Inflammatory macrophage (primary cell): ENCODE measurements around the gene KRT6A.
"Not testable (repeated sequence)": the region's sequence is repeated elsewhere in the genome, so short reads cannot be mapped to it uniquely, and the experiment has no call there.

Source experiments
- DNase-seq, 2 donors: peaks; one replicate each; pipeline ENCODE4 v3.0.0-alpha.2; 2020 to 2022

KRT6A gene

GRCh38 chr12:52499806-52500560 lies 6.9 kb upstream of the KRT6A start:
- no peak for DNase-seq

GRCh38 chr12:52498946-52499345 lies 5.9 kb upstream of the KRT6A start:
- no peak for DNase-seq

- DNase-seq, result no peak
Measured at GRCh38 chr12:52497975-52498374, 4.9 kb upstream of the KRT6A start.

GRCh38 chr12:52496590-52497071 lies 3.6 kb upstream of the KRT6A start:
- DNase-seq, result no peak

- no peak for DNase-seq
Measured at GRCh38 chr12:52496054-52496453, 3.0 kb upstream of the KRT6A start.

- peak in 1 of 2 donors; percentile 4 for DNase-seq
Measured at GRCh38 chr12:52495389-52495788, 2.3 kb upstream of the KRT6A start.

- no peak for DNase-seq
Measured at GRCh38 chr12:52494518-52494917, 1.5 kb upstream of the KRT6A start.

- DNase-seq, result no peak
Measured at GRCh38 chr12:52494100-52494499, 1.0 kb upstream of the KRT6A start.

- DNase-seq, result not testable (repeated sequence)
Measured at GRCh38 chr12:52492405-52492804, 652 bp downstream of the KRT6A start.

GRCh38 chr12:52491495-52491894 lies 1.6 kb downstream of the KRT6A start:
- not testable (repeated sequence) for DNase-seq

- DNase-seq, result no peak
Measured at GRCh38 chr12:52488736-52489135, 4.3 kb downstream of the KRT6A start.

GRCh38 chr12:52487744-52488443 lies 5.2 kb downstream of the KRT6A start:
- not testable (repeated sequence) for DNase-seq

GRCh38 chr12:52487211-52487610 lies 5.8 kb downstream of the KRT6A start:
- DNase-seq, result no peak

- DNase-seq, result no peak
Measured at GRCh38 chr12:52486166-52487105, 6.6 kb downstream of the KRT6A start.

- DNase-seq, result no peak
Measured at GRCh38 chr12:52480073-52480472, 13.0 kb downstream of the KRT6A start.

- DNase-seq, result no peak
Measured at GRCh38 chr12:52477651-52478050, 15.4 kb downstream of the KRT6A start.

GRCh38 chr12:52474212-52474611 lies 18.8 kb downstream of the KRT6A start:
- no peak for DNase-seq

GRCh38 chr12:52473768-52474167 lies 19.3 kb downstream of the KRT6A start, which contains the start of gene KRT6C:
KRT6C (minus strand) TSS chr12:52473805; CDS start chr12:52473737, 68 bp downstream.
- DNase-seq, result no peak

GRCh38 chr12:52469853-52470252 lies 23.2 kb downstream of the KRT6A start:
- no peak for DNase-seq

- no peak for DNase-seq
Measured at GRCh38 chr12:52464897-52465296, 28.2 kb downstream of the KRT6A start.

- DNase-seq, result no peak
Measured at GRCh38 chr12:52461693-52462092, 31.4 kb downstream of the KRT6A start.

GRCh38 chr12:52458861-52459260 lies 34.2 kb downstream of the KRT6A start:
- no peak for DNase-seq

- peak; percentile 28 to 40 for DNase-seq
Measured at GRCh38 chr12:52455821-52456220, 37.2 kb downstream of the KRT6A start.
